Activated naive CD4-positive, alpha-beta T cell (primary cell): ENCODE data around the gene CCBE1.
"Not testable (repeated sequence)": the region's sequence is repeated elsewhere in the genome, so short reads cannot be mapped to it uniquely, and the experiment has no call there.

ENCODE experiments used
- DNase-seq, 4 experiments: peaks; one replicate each; lab custom pipeline; 2025; lab: John Stamatoyannopoulos, UW

The CCBE1 gene

DNA sequence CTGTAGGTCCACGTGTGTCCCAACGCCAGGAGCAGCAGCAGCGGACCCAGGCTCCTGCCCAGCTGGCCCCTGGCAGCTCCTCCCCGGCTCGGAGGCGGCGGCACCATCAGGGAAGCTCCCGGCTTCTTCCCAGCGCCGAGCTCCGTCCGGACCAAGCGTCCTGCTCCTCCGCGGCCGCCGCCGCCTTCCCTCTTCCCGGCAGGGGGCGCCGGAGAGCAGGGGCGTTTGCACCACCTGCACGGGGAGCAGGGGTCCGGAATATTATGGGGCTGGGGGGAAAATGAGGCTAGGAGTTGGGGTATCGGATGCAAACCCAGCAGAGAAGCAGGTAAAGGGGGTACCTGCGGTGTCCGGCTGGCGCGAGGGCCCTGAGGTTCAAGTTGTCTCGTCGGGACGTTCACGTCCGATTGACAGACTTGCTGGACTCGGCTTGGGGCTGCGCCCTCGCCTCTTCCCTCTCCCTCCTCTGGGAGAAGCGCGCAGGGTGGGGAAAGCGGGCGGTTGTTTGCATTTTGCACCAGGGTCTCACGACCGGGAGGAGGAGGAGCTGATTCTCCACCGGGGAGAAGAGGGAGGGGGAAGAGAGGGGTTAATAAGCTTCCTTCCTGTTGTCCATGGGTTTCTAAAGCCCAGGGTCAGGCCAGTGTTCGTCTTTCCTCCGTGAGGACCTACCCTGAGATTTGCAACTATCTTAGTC, at the start of gene CCBE1:
CCBE1 (minus strand) TSS at position 188 of the 697 bp plus-strand sequence.
- DNase-seq: peak in 1 of 4 experiments; percentile 2

DNA sequence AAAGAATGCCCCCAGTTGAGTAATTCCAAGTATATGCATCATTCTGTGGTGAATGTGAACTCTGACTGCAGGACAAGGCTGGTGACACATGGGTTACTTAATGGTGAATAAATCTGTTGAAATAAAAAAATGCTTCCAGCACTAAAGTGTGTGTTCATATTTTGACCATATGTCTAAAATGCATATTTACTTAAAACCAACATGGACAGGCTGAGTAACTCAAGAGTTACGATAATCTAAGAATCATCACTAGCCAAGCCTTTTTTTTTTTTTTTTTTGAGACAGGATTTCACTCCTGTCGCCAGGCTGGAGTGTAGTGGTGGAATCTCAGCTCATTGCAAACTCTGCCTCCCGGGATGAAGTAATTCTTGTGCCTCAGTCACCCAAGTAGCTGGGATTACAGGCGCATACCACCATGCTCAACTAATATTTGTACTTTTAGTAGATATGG, 47.1 kb upstream of the CCBE1 start:
- DNase-seq: no peak

DNA sequence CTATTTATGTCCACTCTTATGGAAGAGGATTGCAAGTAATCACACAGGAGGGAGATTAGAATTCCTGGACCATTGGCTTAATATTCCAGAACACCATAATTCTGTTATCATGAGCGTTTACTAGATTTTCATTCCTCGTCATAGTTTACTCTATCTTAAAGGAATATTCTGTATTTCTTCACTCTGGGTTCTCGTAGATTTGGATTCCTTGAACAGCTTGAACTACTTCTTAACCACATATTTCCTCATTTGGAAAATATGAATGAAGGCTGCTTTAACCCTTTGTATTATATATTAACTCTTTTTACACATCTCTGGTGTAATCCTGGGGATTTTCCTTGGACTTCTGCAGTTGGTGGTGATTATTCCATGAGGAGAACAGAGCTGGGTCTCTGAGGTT, 46.3 kb upstream of the CCBE1 start:
- DNase-seq: no peak

DNA sequence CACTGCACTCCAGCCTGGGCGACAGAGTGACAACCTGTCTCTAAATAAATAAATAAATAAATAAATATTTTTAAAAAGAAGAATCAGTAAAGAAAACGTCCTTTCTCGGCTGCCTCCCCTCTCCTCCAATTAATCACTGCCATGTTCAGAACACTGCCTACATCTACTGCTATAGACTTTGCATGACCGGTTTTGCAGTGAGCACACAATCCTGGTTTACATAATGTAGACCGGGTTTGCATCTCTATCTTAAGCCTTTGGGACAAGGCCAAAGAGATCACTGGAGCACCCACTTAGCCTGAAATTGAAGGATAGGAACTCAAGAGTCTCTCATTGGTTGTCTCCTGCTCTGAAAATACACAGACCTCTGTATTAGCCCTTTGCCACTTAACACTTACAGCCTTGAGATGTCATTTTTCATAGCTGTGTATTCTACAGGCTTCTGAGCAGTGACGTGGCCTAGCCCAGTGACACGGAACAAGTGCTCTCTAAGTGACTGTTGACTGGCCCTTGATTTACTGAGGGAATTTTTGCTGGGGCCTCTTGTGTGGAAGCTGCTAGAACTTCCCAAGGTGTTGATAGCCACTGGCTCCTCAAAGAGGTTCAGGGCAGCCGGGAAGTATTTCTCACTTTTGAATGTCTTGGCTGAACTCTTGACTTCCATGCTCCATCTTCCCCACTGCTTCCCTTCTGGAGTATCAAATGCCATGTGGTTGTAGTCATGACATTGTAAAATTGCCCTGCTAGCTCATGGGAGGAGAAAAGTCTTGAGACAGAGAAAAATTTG, 45.3 kb upstream of the CCBE1 start:
- no peak for DNase-seq

DNA sequence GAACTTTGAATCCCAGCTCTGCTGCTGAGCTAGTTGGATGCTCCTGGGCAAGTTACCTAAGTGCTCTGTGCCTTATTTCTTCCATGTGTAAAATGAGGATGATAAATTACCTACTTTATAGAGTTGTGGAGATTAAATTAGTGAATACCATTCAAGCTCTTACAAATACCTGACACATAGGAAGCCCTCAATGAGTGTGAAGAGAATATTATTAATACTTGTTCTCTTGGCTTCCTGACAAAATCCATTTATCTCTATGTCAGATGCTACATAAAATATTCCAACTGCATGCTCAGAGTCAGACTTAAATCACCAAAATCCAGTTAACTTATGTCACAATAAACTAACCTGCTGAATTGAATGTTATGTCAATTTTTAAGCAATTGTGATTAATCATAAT, 42.9 kb upstream of the CCBE1 start:
- DNase-seq: no peak

DNA sequence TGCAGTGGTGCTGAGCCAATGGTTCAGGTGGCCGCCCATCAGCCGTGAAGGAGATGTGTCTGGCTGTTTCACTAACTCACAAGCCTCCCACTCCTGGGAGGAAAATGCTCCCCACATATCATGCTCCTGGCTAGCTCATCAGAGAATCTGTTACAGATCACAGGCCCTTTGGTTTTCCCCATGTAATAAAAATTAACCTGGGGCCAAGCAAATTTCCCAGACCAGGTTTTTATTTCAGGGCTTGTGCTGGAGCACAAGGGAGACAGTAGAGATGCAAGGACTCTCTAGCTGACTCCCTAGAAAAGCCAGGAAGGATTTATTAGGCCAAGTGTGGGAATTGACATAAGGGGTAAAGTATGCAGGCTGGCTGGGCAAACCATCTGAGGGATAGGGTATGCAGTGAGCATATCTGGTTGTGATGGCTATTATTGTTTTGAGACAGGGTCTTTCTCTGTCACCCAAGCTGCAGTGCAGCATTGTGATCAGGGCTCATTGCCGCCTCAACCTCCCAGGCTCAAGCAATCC, 40.6 kb upstream of the CCBE1 start:
- no peak for DNase-seq

DNA sequence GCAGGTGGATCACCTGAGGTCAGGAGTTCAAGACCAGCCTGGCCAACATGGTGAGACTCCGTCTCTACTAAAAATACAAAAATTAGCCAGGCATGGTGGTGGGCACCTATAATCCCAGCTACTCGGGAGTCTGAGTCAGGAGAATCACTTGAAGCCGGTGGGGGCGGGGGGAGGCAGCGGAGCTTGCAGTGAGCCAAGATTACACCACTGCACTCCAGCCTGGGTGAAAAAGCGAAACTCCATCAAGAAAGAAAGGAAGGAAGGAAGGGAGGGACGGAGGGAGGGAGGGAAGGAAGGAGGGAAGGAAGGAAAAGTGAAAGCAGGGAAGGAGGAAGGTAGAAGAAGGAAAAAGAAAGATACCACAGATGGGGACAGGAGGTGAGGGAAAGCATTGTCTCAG, 40.1 kb upstream of the CCBE1 start:
- DNase-seq: not testable (repeated sequence)

DNA sequence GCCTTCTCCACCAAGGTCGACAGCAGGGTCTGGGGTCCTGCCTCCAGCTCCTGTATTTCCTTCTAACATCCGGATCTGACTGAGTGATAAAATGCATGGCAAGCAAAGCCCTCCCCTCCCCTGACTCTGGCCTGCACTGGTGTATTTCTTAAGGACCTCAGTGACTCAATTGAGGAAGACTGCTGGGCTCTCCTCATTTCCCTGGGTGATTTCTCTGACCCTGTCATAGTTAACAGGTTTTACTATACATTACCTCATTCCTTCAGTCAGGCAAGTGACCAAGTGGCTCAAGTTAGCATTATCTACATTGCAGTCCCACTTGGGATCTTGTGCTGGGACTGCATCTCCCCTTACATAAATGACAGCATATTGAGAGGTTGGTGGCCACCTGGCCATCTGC, 38.8 kb upstream of the CCBE1 start:
- no peak for DNase-seq

DNA sequence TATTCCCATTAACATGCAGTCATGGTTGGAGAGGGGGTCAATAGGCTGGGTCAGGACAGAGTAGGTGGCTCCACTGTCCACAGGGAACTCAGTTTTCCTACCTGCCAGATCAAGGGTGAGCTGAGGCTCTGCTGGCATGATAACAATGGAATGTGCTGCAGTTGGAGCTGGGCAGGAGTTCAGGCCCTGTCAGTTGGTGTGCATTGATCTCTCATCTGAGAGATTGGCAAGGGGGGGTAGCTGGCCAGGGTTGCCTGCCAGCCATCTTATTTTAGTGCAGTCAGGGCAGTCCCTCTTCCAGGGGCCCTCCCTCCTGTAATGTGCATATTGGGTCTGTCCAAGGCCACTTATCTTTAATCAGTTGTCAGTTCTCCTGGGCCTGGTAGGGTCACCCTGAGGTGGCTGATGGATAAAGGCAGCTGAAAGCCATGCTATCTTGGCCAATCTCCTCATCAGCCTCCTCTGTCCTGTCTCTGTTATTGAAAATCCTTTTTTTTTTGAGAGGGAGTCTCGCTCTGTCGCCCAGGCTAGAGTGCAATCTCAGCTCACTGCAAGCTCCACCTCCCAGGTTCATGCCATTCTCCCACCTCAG, 38.1 kb upstream of the CCBE1 start:
- no peak for DNase-seq

DNA sequence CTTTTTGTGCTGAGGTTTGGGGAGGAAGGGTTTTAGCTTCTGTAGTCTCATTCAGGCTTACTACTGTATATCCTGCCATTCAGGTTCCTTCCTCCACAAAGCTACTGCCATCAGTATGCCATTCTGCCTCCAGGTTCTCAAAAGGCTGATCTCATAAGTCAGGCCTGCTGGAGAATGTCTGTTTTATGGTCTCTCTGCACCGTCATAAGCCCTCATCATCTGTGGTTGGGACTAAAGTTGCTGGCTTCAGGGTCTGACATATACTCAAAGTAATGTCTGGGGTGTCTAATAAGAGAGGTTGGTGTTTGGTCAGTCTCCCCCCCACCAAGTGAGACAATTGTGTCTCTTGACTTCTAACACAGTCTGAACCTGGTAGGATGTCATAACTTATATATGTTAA, 36.2 kb upstream of the CCBE1 start:
- DNase-seq: no peak

DNA sequence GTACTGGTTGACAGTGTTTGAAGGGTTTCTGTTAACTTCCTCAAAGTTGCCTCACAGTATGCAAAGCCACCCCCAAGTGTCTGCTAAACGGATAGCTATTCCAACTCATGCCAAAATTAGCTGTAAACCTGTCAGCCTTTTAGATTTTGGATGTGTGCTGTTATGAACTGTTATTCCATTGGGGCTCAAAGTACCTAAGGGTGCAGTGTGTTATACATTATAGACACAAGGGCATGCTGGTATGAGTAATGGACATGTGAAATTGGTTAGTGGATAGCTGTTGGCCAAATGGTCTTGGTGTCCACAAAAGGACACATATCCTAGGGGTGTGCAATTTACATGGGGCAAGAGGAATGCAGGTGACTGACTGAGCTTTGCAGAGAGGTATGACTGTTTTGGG, 33.7 kb upstream of the CCBE1 start:
- no peak for DNase-seq

DNA sequence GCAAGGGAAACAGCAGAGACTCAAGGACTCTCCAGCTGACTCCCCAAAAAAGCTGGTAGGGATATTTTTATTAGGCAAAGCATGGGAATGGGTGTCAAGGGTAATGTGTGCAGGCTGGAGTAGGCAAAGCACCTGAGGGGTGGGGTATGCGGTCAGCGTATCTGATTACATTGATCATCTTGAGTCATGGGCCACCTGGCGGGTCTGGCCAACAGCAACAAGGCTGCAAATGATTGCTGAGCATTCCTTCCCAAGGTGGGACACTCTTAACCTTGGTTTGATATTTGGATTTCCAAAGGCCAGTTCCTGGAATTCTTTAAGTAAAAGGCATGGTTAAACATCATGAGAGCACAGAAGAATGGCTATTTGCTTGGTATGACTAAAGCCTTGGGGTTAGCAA, 32.6 kb upstream of the CCBE1 start:
- DNase-seq: no peak

DNA sequence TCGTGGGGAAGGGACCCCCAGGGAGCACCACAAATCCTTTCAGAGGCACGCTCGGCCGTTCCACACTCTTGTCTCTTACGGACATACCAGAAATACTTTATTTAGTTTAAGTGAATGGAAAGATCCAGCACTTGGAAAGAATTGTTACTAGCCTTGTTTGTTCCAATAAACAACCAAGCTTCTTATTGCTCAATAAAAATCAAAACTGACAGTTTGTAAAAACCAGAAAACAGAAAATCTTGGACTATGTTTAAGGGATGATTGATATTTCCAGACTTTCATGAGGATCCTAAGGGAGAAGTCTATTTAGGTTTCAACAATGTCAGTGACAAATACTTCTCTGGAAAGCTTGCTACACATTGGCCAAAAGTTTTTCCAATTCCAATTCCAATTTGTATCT, 31.6 kb upstream of the CCBE1 start:
- no peak for DNase-seq

DNA sequence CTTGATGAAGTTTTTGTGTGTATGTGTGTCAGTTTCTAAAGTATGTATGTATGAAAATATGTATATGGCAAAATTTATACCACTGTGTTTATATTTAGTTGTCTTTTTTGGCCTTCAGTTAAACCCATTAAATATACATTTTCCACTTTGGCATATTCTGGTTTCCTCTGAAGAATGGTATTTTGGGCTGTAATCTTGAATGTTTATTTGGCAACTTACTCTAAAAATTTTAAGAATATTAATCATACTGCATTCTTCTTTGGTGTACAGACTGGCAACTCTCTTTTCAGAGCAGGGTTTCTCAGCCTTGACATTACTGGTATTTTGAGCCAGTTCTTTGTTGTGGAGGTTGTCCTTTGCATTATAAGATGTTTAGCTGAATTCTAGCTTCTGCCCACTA, 27.9 kb upstream of the CCBE1 start:
- DNase-seq: no peak

DNA sequence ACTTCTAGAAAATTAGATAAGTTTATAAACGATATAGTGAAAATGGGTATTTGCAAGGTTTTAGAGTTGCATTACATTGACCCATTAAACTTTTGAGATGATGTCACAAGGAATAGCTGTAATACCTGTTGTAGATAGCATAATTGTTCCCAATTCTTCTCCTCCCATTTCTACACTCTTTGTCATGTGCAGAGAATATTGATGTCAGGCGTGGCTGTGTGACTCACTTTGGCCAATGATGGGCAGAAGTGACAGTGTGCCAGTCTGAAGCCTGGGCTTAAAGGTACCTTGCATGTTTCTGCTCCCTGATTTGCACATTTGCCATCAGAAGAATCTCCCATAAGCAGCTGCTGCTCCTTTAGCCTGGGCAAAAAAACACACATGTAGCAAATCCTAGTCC, 26.9 kb upstream of the CCBE1 start:
- no peak for DNase-seq

DNA sequence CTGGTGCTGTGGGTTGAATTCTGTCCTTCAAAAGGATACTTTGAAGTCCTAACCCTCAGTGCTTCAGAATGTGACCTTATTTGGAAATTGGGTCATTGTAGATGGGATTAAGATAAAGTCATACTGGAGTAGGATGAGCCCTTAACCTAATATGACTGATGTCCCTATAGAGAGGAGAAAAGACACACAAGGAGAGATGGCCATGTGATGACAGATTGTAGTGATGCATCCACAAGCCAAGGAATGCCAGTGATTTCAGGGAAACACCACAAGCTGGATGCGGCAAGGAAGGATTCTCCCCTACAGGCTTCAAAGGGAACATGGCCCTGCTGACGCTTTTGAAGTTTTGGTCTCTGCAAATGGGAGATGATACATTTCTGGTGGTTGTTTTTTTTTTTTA, 24.7 kb upstream of the CCBE1 start:
- DNase-seq: no peak

DNA sequence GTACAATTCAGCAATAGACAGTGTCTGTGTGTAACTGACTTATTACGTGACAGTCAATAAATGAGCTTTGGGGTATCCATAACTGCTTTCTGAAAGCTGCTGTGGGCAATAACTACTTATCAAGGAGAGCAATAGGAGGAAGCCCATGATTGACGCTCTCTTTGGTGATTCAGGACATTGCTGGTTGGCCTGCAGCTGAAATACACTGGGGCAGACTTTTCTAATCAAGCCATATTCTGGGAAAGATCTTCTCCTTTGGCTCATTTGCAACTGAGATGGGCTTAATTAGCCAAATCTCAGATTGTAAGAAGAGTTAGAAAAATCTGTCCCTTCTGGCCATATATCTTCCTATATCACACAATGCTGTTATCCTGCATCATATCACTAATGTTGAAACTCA, 24.0 kb upstream of the CCBE1 start:
- no peak for DNase-seq

DNA sequence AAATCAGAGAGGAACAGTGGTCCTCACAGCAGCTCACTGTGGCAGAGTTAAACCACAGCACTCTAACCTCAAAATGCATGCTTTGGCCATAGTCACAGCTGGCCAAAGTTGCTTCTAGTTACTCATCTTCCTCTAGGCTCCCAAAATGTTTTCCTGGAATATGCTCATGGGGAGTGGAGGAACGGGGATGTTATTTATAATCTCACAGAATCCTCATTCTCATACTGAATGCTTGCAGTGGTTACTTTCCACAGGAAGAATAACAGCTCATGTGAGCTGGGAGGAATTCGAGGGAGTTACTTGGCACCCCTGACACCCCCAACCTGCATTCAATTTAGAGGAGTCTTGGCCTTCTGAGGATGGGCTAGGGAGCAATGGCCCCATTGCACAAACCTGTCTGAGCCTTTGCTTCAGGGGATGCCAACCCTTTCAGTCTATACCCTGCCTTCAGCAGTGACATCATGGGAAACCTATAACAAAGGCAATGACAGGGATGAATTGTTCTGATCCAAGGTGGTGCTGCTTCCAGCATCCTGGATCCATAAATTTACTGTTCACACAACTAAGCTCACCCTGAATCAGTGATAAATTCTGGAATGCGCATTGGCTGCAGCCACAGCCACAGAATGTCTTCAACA, 22.4 kb upstream of the CCBE1 start:
- DNase-seq: no peak

DNA sequence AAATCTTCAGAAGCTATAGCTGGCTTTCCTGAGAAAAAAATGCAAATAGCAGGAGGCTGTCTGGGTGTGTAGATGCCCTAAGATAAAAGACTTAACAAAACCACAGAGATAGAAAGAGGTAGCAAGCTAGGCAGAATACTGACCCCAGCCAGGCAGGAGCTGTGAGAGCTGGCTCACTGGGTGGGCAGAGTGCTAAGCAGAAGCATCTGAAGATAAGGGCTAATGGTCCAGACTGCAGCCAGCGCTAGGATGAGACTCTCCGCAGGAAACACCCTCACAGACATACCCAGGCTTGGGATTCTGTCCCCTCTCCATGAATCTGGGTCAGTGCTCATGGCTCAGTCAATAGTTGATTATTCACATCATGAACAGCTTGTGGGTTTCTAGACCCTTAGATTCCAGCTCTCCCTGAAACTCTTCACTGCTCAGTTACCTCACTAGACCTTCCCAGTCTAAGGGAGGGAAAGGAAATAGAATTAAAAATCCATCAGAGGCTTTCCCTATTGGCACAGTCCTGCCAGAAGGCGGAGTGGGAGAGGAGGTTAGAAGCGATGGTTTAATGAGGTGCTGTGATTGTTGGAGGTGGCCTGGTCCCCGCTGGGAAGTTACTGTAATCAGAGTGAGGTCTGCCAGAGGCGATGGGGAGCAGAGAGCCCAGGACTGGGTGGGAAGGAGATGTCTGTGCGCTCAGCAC, 21.4 kb upstream of the CCBE1 start:
- DNase-seq: no peak

DNA sequence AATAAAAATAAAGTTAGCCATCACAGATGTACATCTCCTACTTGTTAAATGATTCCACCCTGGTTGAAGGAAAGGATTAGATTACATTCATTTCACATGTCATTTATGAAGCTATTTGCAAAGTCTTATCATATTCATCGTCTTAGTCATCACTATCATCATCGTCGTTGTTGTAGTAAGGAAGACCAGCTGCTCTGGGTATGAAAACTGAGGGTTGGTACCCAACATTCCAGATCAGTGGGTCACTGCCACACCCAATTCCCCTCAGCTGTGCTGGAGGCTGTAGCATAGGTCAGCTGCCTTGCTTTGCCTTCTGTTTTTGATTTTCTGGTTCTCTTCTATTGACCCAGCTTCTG, 20.9 kb upstream of the CCBE1 start:
- no peak for DNase-seq

DNA sequence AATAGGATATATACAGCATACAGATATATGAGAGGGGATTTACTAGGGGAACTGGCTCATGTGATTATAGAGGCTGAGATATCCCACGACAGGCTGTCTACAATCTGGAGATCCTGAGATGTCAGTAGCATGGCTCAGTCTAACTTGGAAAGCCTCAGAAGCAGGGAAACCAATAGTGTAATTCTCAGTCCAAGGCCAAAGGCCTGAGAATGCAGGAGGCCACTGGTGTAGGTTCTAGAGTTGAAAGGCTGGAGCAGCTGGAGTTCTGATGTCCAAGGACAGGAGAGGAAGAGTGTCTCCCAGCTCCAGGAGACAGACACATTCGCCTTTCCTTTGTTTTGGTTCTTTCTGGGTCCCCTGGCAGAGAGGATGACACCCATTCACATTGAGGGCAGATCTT, 20.1 kb upstream of the CCBE1 start:
- DNase-seq: no peak

DNA sequence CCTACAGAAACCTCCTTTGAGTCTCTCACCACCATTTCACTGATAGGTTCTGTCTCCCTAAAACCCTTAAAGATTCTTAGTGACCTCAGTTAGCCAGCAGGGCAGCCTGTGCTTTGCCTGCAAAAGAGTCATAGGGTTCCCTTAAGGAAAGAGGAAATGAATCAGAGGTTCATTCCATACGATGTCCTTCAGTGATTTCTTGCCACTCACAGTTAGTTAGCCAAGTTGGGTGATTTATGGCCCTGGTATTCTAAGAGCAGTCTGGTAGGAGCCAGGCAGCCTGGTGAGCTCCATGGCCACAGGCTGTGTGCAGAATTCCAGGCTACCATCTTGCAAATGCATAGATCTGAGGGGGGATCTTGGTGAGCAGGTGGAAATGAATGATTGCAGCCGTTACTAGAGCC, 18.7 kb upstream of the CCBE1 start:
- no peak for DNase-seq
